RWPE2 (cell line): ENCODE results near the gene TMEM175.
A peak's percentile ranks its signal among the peaks of the same experiment; 100 is the strongest.
"Not testable (repeated sequence)": the region's sequence is repeated elsewhere in the genome, so short reads cannot be mapped to it uniquely, and the experiment has no call there.

Experiments
- ATAC-seq: fragments of 200-7000 bp; cut with Tn5 transposase; 3 replicates; pipeline ENCODE4 v1.9.1; 2021; ENCODE audit warnings: low read depth
- DNase-seq: peaks from one replicate; pipeline ENCODE4 v3.0.0-alpha.2; 2020; ENCODE audit warnings: low spot score
- H3K27ac ChIP-seq: fragments of 450-650 bp; 2 replicates; pipeline ENCODE4 v1.5.1; 2017; ENCODE audit warnings: mild to moderate bottlenecking; ENCODE audit not compliant: poor library complexity, severe bottlenecking
- H3K27me3 ChIP-seq: fragments of 250-450 bp; sonication (Bioruptor Pico); 2 replicates; pipeline ENCODE4 v1.5.1; 2021; ENCODE audit warnings: mild to moderate bottlenecking, moderate library complexity; ENCODE audit not compliant: insufficient read depth, poor library complexity, severe bottlenecking
- H3K36me3 ChIP-seq: fragments of 250-450 bp; sonication (Bioruptor Pico); 2 replicates; pipeline ENCODE4 v1.5.1; 2020; ENCODE audit warnings: low read depth, mild to moderate bottlenecking, moderate library complexity
- H3K4me1 ChIP-seq: fragments of 250-450 bp; sonication (Bioruptor Pico); 2 replicates; pipeline ENCODE4 v1.5.1; 2021; ENCODE audit warnings: mild to moderate bottlenecking, moderate library complexity; ENCODE audit not compliant: insufficient read depth, poor library complexity, severe bottlenecking
- H3K4me3 ChIP-seq: fragments of 250-450 bp; sonication (Bioruptor Pico); 2 replicates; pipeline ENCODE4 v1.5.1; 2021; ENCODE audit warnings: mild to moderate bottlenecking, moderate library complexity; ENCODE audit not compliant: severe bottlenecking
- H3K9me3 ChIP-seq: fragments of 250-450 bp; sonication (Bioruptor Pico); 2 replicates; pipeline ENCODE4 v1.5.1; 2021; ENCODE audit warnings: mild to moderate bottlenecking, moderate library complexity; ENCODE audit not compliant: severe bottlenecking
- CTCF ChIP-seq: fragments of 450-650 bp; IDR thresholded peaks from one replicate; pipeline ENCODE4 v1.5.1; 2017; ENCODE audit warnings: mild to moderate bottlenecking, moderate library complexity; ENCODE audit not compliant: poor library complexity, severe bottlenecking

TMEM175 gene

GRCh38 chr4:998096-998691 lies 65.9 kb downstream of the TMEM175 start:
- no peak overlapping the region for H3K27ac ChIP-seq
- ATAC-seq = peak; percentile 6; the same call in 2 of the 3 replicates
- no peaks in the 10 kb centered on the region for H3K36me3 ChIP-seq
- peaks cover 63% of the 10 kb centered on the region for H3K27me3 ChIP-seq
- H3K4me1 ChIP-seq = no peaks in the 10 kb centered on the region
- H3K9me3 ChIP-seq = no peaks in the 10 kb centered on the region
- H3K4me3 ChIP-seq = no peak overlapping the region
- no peak for TF ChIP-seq CTCF
- DNase-seq = no peak

- DNase-seq, H3K27ac ChIP-seq, H3K9me3 ChIP-seq, H3K36me3 ChIP-seq, ATAC-seq, H3K4me1 ChIP-seq, H3K4me3 ChIP-seq: not testable (repeated sequence)
- H3K27me3 ChIP-seq = peaks cover 75% of the 10 kb centered on the region
Measured at GRCh38 chr4:999240-999863, 67.1 kb downstream of the TMEM175 start.

GRCh38 chr4:999882-1000425 lies 67.7 kb downstream of the TMEM175 start:
- H3K9me3 ChIP-seq = no peaks in the 10 kb centered on the region
- H3K27me3 ChIP-seq = peaks cover 81% of the 10 kb centered on the region
- no peaks in the 10 kb centered on the region for H3K4me1 ChIP-seq
- H3K4me3 ChIP-seq = no peak overlapping the region
- no peaks in the 10 kb centered on the region for H3K36me3 ChIP-seq
- ATAC-seq (no peak), DNase-seq (no peak)
- H3K27ac ChIP-seq = no peak overlapping the region
- no peak for TF ChIP-seq CTCF

GRCh38 chr4:1000686-1001260 lies 68.5 kb downstream of the TMEM175 start:
- H3K9me3 ChIP-seq = no peaks in the 10 kb centered on the region
- peaks cover 86% of the 10 kb centered on the region for H3K27me3 ChIP-seq
- no peaks in the 10 kb centered on the region for H3K4me1 ChIP-seq
- ATAC-seq (no peak), DNase-seq (no peak)
- no peak overlapping the region for H3K27ac ChIP-seq
- no peaks in the 10 kb centered on the region for H3K36me3 ChIP-seq
- no peak overlapping the region for H3K4me3 ChIP-seq
- TF ChIP-seq CTCF = no peak

GRCh38 chr4:1001561-1002130 lies 69.4 kb downstream of the TMEM175 start:
- TF ChIP-seq CTCF = no peak
- Histone ChIP-seq H3K27ac (no peak overlapping the region), H3K4me3 (no peak overlapping the region), H3K27me3 (peaks cover 78% of the 10 kb centered on the region), H3K4me1 (no peaks in the 10 kb centered on the region), H3K9me3 (no peaks in the 10 kb centered on the region), H3K36me3 (no peaks in the 10 kb centered on the region)
- ATAC-seq (no peak), DNase-seq (no peak)
